Stimulated activated CD4-positive, alpha-beta T cell treated with anti-CD3 and anti-CD28 coated beads, TNF-alpha, amount 100 ng/mL, for 1 hour (primary cell): ENCODE measurements around the gene PPARD.
"Not testable (repeated sequence)": the region's sequence is repeated elsewhere in the genome, so short reads cannot be mapped to it uniquely, and the experiment has no call there.

Experiments
- DNase-seq, 3 donors: peaks; one replicate each; pipeline ENCODE4 v3.0.0-alpha.2; 2020; ENCODE audit warnings: low read depth in 3 of 3, low spot score in 1 of 3

Gene PPARD

GRCh38 chr6:35312076-35312800 is 30.1 kb upstream of the PPARD start:
- no peak for DNase-seq

DNA sequence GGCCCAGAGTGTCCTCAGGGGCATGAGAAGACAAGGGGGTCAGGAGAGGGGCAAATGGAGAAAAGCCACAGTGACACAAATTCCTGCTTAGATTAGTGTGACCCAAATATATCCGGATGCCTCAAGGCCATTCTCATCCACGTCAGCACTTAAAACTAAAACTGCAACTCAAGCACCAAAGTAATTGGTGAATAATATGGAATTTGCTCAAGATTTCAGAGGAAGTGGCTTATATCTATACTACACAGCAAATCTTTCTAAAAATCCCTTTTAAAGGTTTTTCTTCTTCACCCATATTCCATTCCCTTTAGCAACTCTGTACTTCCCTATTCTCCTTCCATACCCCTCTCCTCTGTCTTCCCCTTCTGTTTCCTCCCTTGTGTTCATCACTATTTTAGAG is 29.6 kb upstream of the PPARD start:
- DNase-seq, result no peak

DNA sequence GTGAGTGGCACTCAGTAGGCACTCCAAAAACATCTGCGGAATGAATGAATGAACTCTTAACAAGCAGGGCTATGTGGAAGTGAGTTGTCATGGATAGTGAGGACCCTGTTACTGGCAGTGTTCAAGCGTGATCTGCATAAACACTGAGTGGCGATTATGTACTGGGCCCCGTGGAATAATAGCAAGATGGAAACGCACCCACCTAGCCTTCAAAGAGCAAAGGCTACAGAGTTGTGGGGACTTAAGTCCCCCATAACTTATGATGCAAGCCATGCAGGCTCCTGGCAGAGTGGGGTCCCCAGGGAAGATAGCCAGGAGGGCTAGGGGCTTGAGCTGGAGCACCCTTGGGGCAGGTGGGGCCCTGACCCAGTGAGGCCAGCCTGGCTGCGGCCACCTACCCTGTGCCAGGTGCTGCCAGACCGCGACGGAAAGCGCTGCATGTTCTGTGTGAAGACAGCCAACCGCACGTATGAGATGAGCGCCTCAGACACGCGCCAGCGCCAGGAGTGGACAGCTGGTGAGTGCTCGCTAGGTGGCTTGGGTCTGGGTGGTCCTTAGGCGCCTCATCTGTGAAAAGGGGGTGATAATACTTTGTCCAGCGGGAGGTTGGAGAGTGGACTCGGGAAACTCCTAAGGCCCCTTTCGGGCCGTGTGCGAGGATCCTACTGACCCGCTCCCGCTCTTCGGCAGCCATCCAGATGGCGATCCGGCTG is 24.7 kb upstream of the PPARD start:
- DNase-seq, result no peak

DNA sequence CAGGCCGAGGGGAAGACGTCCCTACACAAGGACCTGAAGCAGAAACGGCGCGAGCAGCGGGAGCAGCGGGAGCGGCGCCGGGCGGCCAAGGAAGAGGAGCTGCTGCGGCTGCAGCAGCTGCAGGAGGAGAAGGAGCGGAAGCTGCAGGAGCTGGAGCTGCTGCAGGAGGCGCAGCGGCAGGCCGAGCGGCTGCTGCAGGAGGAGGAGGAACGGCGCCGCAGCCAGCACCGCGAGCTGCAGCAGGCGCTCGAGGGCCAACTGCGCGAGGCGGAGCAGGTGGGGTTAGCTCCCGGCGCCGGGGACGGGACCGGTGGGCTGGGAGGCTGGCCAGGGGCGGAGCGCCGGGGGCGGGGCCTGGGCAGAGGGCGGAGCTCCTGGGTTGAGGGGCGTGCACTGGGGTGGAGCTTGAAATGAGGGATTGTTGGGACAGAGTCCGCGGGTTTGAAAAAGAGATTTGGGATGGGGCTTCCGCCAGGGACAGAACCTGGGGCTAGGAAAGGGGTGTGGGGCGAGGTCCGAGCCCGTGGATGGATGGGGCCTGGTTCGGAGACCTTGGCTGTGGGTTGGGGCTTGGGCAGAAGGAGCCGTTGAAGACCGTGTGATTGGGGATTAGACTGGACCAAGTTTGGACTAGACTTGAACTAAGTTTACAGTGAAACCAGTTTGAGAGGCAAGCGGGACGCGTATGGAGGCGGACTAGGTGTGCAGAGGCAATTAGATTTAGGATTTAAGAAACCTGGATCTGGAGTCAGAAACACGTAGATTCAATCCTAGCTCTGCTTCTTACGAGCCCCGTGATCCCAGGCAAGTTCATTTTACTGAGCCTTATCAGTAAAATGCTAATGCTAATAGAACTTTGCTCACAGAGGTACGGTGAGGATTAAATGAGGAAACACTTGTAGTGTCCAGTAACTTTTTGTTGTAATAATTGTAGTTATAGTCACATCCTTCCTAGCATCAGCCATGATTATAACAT is 23.9 kb upstream of the PPARD start:
- no peak for DNase-seq

GRCh38 chr6:35319346-35320030 is 22.9 kb upstream of the PPARD start:
- no peak for DNase-seq

DNA sequence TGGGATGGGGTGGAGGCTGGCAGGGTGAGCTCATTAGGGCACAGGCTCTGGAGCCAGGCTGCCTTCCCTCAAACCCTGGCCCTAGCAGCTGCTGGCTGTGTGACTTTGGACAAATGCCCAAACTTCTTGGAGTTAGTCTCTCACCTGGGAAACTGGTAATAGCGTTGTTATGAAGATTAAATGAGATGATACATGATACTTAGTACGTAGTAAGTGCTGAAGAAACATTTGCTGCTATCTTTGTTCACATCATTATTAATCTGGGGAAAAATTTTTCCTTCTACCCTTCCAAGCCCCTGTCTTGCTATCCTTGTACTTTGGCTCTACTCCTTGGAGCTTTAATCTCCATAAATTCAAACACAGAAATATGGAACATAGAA is 22.3 kb upstream of the PPARD start:
- DNase-seq, result no peak

DNA sequence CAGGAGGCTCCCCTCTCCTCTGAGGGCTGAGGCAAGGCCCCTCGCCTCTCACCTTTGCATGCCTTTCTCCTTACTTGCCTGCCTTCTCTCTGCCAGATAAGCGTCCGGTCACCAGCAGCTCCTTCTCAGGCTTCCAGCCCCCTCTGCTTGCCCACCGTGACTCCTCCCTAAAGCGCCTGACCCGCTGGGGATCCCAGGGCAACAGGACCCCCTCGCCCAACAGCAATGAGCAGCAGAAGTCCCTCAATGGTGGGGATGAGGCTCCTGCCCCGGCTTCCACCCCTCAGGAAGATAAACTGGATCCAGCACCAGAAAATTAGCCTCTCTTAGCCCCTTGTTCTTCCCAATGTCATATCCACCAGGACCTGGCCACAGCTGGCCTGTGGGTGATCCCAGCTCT is 21.3 kb upstream of the PPARD start:
- no peak for DNase-seq

DNA sequence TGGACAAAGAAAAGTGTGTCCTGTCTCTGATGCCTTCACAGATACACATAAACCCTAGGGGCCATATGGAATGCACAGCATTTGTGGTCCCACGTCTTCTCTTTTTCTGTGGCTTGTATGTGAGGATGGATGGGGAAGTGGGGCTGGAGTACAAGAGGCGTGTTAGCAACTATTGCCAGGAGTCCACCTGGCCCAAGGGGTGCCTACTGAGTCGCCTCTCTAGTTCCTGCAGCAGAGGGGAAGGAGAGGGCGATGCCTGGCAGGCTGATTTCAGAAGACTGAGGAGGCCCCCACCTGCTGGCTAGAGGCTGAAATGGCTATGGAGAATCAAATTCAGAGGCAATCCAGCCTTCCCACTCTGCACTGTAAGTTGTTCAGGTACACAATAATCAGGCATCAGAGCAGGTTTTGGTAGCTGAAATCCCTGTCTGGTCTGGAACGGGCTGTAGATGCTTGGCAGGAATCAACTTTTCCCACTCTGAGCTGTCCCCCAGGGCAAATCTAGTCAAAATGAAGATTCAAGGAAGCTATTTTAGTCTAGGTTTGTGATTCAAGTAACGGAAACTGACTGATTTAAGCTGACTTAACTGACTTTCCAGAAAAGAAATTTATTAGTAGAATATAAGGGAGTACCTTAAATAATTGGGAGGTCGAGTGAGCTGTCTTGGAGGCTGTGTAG is 14.9 kb upstream of the PPARD start:
- peak; percentile 47 to 65 (median 49) for DNase-seq

DNA sequence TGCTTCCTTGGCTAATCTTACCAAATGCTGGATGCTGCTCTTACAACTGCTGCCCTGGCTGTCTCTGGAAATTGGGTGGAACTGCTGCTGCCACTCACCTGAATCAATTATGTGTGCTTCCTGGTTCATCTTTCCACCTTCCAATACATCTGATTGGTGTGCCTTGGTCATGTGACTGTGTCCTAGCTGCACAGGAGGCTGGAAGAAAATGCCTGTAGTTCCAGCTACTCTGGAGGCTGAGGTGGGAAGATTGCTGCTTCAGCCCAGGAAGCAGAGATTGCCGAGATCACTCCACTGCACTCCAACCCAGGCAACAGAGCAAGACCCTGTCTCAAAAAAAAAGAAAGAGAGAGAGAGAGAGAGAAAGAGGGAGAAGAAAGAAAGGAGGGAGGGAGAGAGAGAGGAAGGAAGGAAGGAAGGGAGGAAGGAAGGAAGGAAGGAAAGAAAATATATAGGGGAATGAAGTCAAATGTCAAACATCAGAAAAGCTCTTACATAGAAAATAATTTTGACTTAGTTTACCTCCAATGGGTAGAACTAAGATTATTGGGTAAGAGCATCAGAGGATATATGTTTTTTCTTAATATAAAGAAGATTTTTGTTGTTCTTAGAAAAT is 14.1 kb upstream of the PPARD start:
- no peak for DNase-seq

GRCh38 chr6:35328965-35329364 is 13.4 kb upstream of the PPARD start:
- DNase-seq, result not testable (repeated sequence)

DNA sequence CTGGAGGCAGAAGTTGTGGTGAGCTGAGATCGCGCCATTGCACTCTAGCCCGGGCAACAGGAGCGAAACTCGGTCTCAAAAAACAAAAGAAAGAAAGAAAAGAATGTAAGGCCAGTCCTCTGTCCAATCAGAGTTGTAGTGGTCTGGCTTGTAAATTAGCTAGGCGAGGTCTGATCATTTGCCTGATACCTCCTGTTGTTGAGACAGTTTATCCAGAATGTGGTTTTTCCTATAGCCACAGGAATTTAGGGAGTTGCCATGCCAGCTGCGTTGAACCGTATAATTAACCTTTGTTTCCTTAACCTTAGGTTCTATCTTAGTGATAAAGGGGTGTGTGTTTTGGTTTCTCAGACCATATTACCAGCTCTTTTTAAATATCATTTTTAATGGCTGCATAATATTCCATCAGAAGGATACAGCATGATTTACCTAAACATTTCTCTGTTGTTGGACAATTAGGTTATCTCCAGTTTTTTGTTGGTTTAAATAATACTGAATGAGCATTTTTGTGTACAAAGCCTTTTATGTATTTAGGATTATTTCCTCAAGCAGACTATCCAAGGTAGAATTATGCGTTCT is 11.7 kb upstream of the PPARD start:
- DNase-seq, result no peak

DNA sequence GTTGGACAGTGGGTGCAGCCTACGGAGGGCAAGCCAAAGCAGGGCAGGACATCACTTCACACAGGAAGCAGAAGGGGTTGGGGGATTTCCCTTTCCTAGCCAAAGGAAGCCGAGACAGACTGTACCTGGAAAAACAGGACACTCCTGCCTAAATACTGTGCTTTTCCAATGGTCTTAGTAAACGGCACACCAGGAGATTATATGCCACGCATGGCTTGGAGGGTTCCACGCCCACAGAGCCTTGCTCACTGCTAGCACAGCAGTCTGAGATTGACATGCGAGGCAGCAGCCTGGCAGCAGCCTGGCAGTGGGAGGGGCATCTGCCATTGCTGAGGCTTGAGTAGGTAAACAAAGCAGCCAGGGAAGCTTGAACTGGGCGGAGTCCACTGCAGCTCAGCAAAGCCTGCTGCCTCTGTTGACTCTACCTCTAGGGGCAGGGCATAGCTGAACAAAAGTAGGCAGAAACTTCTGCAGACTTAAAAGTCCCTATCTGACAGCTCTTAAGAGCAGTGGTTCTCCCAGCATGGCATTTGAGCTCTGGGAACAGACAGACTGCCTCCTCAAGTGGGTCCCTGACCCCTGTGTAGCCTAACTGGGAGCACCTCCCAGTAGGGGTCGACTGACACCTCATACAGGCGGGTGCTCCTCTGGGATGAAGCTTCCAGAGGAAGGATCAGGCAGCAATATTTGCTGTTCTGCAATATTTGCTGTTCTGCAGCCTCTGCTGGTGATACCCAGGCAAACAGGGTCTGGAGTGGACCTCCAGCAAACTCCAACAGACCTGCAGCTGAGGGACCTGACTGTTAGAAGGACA is 10.1 kb upstream of the PPARD start:
- DNase-seq, result peak in 2 of 3 donors; percentile 55 to 57

- DNase-seq, result no peak
These were observed 801 bp upstream of the PPARD start for GRCh38 chr6:35341557-35341956.

DNA sequence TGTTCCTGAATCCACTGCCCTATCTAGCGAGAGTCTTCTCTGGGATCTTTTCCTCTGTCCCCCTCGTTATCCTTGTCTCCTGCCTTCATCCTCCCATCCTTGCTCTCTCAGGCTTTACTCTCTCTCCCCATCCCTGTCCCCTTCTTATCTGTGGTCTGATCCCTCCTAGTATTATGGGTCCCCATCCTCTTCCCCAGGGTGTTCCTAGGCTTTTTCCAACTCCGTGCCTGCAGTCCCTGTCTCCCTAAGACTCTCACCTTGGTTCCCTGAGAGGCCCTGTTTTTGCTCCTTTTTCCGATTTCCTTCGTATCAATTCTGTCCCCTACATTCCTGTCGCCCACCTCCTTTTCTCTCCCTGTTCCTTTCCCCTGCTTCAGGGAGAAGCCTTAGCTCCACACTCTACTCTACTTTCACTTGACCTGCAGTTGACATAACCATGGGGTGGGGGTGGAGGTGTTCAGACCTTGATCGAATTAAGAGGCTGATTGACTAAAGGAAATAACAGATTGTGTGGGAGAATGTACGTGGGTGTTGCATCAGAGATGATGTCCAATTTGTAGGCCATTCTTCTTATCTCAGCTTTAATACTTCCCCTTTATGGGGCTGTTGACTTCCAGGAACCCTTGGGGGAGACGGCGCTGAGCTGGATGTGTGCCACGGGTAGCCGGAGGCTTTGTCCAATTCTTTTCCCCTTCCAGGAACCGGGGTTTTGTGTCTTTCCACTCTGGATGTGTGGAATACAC is 905 bp downstream of the PPARD start:
- DNase-seq, result no peak

DNA sequence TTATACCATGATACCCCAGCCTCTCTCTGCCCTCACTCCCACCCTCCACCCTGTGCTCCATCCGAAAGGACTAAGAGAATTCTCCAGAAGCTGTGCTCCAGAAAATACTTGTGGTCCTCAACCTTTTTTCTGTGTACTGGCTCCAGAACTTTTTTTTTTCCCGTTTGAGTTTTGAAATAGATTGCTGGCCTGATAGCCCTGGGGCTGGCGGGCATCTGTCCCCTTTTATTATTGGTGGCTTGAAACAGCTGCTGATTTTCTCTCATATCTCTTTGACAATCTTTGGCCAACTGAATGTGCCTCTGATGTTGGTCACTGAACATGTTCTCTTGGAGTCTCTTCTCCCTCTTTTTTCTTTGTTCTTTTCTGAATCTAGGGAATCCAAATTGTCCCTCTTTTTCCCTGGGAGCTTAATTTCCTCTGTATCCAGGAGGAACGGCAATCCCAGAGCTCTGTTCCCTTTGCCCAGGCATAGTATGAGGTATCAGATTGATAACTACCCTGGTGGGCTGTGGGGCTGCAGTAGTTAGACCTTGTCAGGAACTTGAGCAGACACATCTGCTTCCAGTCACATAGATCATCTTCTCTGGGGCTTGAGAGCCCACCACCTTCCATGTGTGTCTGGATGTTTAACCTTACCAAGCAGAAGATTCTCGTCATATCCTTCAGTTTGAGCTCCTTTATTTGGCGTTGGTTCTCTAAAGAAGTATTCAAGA is 1.6 kb downstream of the PPARD start:
- DNase-seq, result no peak

DNA sequence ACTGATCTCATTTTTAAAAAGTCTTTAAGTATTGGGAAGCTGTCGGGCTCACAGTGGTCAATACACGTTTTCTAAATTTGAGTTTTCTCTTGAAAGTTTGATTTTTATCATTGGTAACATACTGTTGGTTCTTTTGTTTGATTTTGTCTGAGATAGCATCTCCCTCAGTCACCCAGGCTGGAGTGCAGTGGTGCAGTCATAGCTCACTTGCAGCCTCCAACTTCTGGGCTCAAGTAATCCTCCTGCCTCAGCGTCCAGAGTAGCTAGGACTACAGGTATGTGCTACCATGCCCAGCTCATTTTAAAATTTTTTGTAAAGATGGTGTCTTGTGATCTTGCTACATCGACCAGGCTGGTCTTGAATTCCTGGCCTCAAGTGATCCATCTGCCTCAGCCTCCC is 9.1 kb downstream of the PPARD start:
- DNase-seq, result no peak

GRCh38 chr6:35352735-35353134 is 10.4 kb downstream of the PPARD start:
- DNase-seq, result no peak
